HEK293 (cell line): ENCODE data around the gene PTPN6.

Experiments used
- KLF9 ChIP-seq: fragments of 450-650 bp; formaldehyde crosslinking; IDR thresholded peaks from 2 replicates; pipeline ENCODE4 v1.5.1; 2016; ENCODE audit warnings: missing biosample characterization, missing genetic modification characterization, low read depth
- PBX3 ChIP-seq: sonication (generic); formaldehyde crosslinking; IDR thresholded peaks from 2 replicates; pipeline ENCODE4 v1.8.1; 2022; ENCODE audit warnings: mild to moderate bottlenecking, moderate library complexity, missing genetic modification reagents
- REST ChIP-seq: fragments of 450-650 bp; formaldehyde crosslinking; IDR thresholded peaks from 2 replicates; pipeline ENCODE4 v1.5.1; 2016; ENCODE audit warnings: missing biosample characterization, missing genetic modification characterization
- SCRT2 ChIP-seq: fragments of 450-650 bp; formaldehyde crosslinking; IDR thresholded peaks from 2 replicates; pipeline ENCODE4 v1.5.1; 2016; ENCODE audit warnings: missing biosample characterization, missing genetic modification characterization
- SP7 ChIP-seq: fragments of 450-650 bp; formaldehyde crosslinking; IDR thresholded peaks from 2 replicates; pipeline ENCODE4 v1.5.1; 2016; ENCODE audit warnings: missing biosample characterization, missing genetic modification characterization
- WT1 ChIP-seq: fragments of 450-650 bp; formaldehyde crosslinking; IDR thresholded peaks from 2 replicates; pipeline ENCODE4 v1.5.1; 2016; ENCODE audit warnings: missing biosample characterization, missing genetic modification characterization
- ZBTB10 ChIP-seq: fragments of 450-650 bp; formaldehyde crosslinking; IDR thresholded peaks from 2 replicates; pipeline ENCODE4 v1.5.1; 2016; ENCODE audit warnings: missing biosample characterization, missing genetic modification characterization
- ZNF146 ChIP-seq: fragments of 450-650 bp; formaldehyde crosslinking; IDR thresholded peaks from 2 replicates; pipeline ENCODE4 v1.5.1; 2016; ENCODE audit warnings: missing biosample characterization, missing genetic modification characterization
- ZNF174 ChIP-seq: fragments of 450-650 bp; formaldehyde crosslinking; IDR thresholded peaks from 2 replicates; pipeline ENCODE4 v1.5.0; 2017; ENCODE audit warnings: missing biosample characterization, mild to moderate bottlenecking, missing genetic modification characterization
- ZNF2 ChIP-seq: fragments of 450-650 bp; formaldehyde crosslinking; IDR thresholded peaks from 2 replicates; pipeline ENCODE4 v1.5.1; 2016; ENCODE audit warnings: missing biosample characterization, missing genetic modification characterization
- ZNF274 ChIP-seq, 2 experiments: fragments of 200-500 bp in 1 of 2; fragments of 450-650 bp in 1 of 2; sonication (Bioruptor generic) in 1 of 2; formaldehyde crosslinking in 1 of 2; IDR thresholded peaks; 2 replicates each; pipeline versions ENCODE4 v1.5.1 to v1.6.1; 2014 to 2016; ENCODE audit warnings: borderline replicate concordance in 1 of 2, inconsistent platforms in 1 of 2, low read length in 1 of 2, missing biosample characterization in 1 of 2, missing genetic modification characterization in 1 of 2
- ZNF416 ChIP-seq: fragments of 450-650 bp; formaldehyde crosslinking; IDR thresholded peaks from 2 replicates; pipeline ENCODE4 v1.5.1; 2016; ENCODE audit warnings: missing biosample characterization, missing genetic modification characterization
- ZNF48 ChIP-seq: fragments of 450-650 bp; formaldehyde crosslinking; IDR thresholded peaks from 2 replicates; pipeline ENCODE4 v1.5.1; 2016; ENCODE audit warnings: missing biosample characterization, missing genetic modification characterization
- ZNF501 ChIP-seq: fragments of 450-650 bp; formaldehyde crosslinking; IDR thresholded peaks from 2 replicates; pipeline ENCODE4 v1.5.1; 2016; ENCODE audit warnings: missing biosample characterization, missing genetic modification characterization
- ZNF514 ChIP-seq: fragments of 450-650 bp; formaldehyde crosslinking; IDR thresholded peaks from 2 replicates; pipeline ENCODE4 v1.5.1; 2016; ENCODE audit warnings: missing biosample characterization, missing genetic modification characterization
- ZNF571 ChIP-seq: fragments of 450-650 bp; formaldehyde crosslinking; IDR thresholded peaks from 2 replicates; pipeline ENCODE4 v1.5.0; 2017; ENCODE audit warnings: missing biosample characterization, missing genetic modification characterization
- ZNF600 ChIP-seq: fragments of 450-650 bp; formaldehyde crosslinking; IDR thresholded peaks from 2 replicates; pipeline ENCODE4 v1.5.1; 2016; ENCODE audit warnings: missing biosample characterization, missing genetic modification characterization
- ZNF626 ChIP-seq: fragments of 450-650 bp; sonication (Bioruptor Pico); formaldehyde crosslinking; IDR thresholded peaks from 2 replicates; pipeline ENCODE4 v1.5.1; 2018; ENCODE audit warnings: missing biosample characterization, missing genetic modification characterization, inconsistent platforms
- ZNF629 ChIP-seq: fragments of 450-650 bp; formaldehyde crosslinking; IDR thresholded peaks from 2 replicates; pipeline ENCODE4 v1.5.1; 2017; ENCODE audit warnings: missing biosample characterization, missing genetic modification characterization
- ZNF654 ChIP-seq: fragments of 450-650 bp; formaldehyde crosslinking; IDR thresholded peaks from 2 replicates; pipeline ENCODE4 v1.5.1; 2016; ENCODE audit warnings: low read depth, missing biosample characterization, missing genetic modification characterization
- ZNF677 ChIP-seq: fragments of 450-650 bp; IDR thresholded peaks from 2 replicates; pipeline ENCODE4 v1.5.0; 2018; ENCODE audit warnings: missing biosample characterization, mild to moderate bottlenecking, missing genetic modification characterization, moderate library complexity
- ZSCAN23 ChIP-seq: fragments of 450-650 bp; formaldehyde crosslinking; IDR thresholded peaks from 2 replicates; pipeline ENCODE4 v1.5.1; 2016; ENCODE audit warnings: missing biosample characterization, missing genetic modification characterization
- TF ChIP-seq, protein P1 (sequence below): fragments of 450-650 bp; formaldehyde crosslinking; IDR thresholded peaks from 2 replicates; pipeline ENCODE4 v1.5.1; 2017; ENCODE audit warnings: missing biosample characterization, missing genetic modification characterization
- TF ChIP-seq, protein P2 (sequence below): fragments of 450-650 bp; formaldehyde crosslinking; IDR thresholded peaks from 2 replicates; pipeline ENCODE4 v1.5.1; 2016; ENCODE audit warnings: missing biosample characterization, missing genetic modification characterization
- TF ChIP-seq, protein P3 (sequence below): fragments of 450-650 bp; formaldehyde crosslinking; IDR thresholded peaks from 2 replicates; pipeline ENCODE4 v1.5.1; 2017; ENCODE audit warnings: missing biosample characterization, missing genetic modification characterization

PTPN6 gene

GRCh38 chr12:6914246-6914946, 36.8 kb upstream of the PTPN6 start, which contains the start of gene ENO2 (continued):
- peak; percentile 79 for TF ChIP-seq ZNF600
- no peak for TF ChIP-seq ZNF416 (tag by site-specific recombination)
- no peak for TF ChIP-seq ZNF48 (tag by site-specific recombination)
- TF ChIP-seq ZNF571 (tag by site-specific recombination): no peak
- no peak; the same call in 1 of the 2 replicates for TF ChIP-seq KLF9 (tag by site-specific recombination)
- TF ChIP-seq, protein P1, sequence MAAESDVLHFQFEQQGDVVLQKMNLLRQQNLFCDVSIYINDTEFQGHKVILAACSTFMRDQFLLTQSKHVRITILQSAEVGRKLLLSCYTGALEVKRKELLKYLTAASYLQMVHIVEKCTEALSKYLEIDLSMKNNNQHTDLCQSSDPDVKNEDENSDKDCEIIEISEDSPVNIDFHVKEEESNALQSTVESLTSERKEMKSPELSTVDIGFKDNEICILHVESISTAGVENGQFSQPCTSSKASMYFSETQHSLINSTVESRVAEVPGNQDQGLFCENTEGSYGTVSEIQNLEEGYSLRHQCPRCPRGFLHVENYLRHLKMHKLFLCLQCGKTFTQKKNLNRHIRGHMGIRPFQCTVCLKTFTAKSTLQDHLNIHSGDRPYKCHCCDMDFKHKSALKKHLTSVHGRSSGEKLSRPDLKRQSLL (tag by site-specific recombination): 0 out of 2 replicates have a peak, but pooled peaks have one; percentile 7
- TF ChIP-seq ZNF677 (tag by site-specific recombination): no peak
- no peak for TF ChIP-seq ZSCAN23 (tag by site-specific recombination)
- no peak for TF ChIP-seq ZNF146 (tag by site-specific recombination)
- TF ChIP-seq ZNF274 (IDR thresholded peaks at IDR 0.05; ENCODE audit: low read length): no peak
- no peak for TF ChIP-seq ZNF274 (tag by site-specific recombination; IDR thresholded peaks at IDR 0.05; ENCODE audit: borderline replicate concordance)
- no peak for TF ChIP-seq PBX3 (CRISPR knock-in tag)
- no peak for TF ChIP-seq ZNF626
- 0 out of 2 replicates have a peak, but pooled peaks have one; percentile 46 for TF ChIP-seq SP7 (tag by site-specific recombination)
- TF ChIP-seq WT1 (tag by site-specific recombination): peak; percentile 17; the same call in 1 of the 2 replicates
- TF ChIP-seq ZNF174: no peak
- peak; percentile 62; the same call in 1 of the 2 replicates for TF ChIP-seq ZNF501
- TF ChIP-seq, protein P2, sequence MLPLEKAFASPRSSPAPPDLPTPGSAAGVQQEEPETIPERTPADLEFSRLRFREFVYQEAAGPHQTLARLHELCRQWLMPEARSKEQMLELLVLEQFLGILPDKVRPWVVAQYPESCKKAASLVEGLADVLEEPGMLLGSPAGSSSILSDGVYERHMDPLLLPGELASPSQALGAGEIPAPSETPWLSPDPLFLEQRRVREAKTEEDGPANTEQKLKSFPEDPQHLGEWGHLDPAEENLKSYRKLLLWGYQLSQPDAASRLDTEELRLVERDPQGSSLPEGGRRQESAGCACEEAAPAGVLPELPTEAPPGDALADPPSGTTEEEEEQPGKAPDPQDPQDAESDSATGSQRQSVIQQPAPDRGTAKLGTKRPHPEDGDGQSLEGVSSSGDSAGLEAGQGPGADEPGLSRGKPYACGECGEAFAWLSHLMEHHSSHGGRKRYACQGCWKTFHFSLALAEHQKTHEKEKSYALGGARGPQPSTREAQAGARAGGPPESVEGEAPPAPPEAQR: no peak
- no peak for TF ChIP-seq ZNF514 (tag by site-specific recombination)
- TF ChIP-seq, protein P3, sequence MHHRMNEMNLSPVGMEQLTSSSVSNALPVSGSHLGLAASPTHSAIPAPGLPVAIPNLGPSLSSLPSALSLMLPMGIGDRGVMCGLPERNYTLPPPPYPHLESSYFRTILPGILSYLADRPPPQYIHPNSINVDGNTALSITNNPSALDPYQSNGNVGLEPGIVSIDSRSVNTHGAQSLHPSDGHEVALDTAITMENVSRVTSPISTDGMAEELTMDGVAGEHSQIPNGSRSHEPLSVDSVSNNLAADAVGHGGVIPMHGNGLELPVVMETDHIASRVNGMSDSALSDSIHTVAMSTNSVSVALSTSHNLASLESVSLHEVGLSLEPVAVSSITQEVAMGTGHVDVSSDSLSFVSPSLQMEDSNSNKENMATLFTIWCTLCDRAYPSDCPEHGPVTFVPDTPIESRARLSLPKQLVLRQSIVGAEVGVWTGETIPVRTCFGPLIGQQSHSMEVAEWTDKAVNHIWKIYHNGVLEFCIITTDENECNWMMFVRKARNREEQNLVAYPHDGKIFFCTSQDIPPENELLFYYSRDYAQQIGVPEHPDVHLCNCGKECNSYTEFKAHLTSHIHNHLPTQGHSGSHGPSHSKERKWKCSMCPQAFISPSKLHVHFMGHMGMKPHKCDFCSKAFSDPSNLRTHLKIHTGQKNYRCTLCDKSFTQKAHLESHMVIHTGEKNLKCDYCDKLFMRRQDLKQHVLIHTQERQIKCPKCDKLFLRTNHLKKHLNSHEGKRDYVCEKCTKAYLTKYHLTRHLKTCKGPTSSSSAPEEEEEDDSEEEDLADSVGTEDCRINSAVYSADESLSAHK (tag by site-specific recombination): no peak
- 0 out of 2 replicates have a peak, but pooled peaks have one; percentile 30 for TF ChIP-seq ZNF629 (tag by site-specific recombination)
- TF ChIP-seq SCRT2 (tag by site-specific recombination): no peak
- no peak for TF ChIP-seq REST (tag by site-specific recombination)
- peak; percentile 80 for TF ChIP-seq ZNF2 (tag by site-specific recombination)
- peak; percentile 53; the same call in 1 of the 2 replicates for TF ChIP-seq ZBTB10 (tag by site-specific recombination)
- no peak for TF ChIP-seq ZNF654 (tag by site-specific recombination)
